ENCODE data around the gene SDHAF1.
A peak's percentile ranks its signal among the peaks of the same experiment; 100 is the strongest.
"Not testable (repeated sequence)": the region's sequence is repeated elsewhere in the genome, so short reads cannot be mapped to it uniquely, and the experiment has no call there.

Gene SDHAF1, protein sequence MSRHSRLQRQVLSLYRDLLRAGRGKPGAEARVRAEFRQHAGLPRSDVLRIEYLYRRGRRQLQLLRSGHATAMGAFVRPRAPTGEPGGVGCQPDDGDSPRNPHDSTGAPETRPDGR

DNA sequence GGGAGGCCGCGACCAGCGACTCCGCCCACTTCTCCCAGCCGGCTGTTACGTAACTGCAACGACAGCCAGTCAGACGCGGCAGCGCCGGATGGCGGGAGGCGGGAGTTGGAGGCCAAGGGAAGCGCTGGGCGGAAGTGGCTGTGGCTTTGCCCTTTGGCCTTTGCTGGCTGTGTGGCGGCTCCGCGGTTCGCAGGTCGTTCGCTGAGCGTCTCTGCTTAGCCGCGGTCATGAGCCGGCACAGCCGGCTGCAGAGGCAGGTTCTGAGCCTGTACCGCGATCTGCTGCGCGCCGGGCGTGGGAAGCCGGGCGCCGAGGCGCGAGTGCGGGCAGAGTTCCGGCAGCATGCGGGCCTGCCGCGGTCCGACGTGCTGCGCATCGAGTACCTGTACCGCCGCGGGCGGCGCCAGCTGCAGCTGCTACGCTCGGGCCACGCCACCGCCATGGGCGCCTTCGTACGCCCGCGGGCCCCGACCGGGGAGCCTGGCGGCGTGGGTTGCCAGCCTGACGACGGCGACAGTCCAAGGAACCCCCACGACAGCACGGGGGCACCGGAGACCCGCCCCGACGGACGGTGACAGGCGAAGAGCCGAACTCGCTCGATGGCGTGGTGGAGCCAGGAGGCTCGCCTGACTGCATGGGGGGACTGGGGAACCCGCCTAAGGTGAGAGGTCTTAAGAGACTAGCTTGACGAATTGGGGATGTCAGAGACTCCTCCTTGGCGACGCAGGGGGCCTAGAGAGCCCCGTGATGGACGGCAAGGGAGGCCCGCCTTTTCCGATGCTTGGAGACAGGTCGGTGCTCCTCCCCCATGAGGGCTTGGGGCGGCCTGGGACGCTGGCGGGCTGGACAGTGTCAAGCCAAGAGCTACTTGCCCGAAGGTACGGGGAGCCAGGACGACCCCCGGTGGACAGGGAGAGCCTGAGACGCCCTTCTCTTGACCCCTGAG lies at the start of gene SDHAF1:
Gene SDHAF1, plus strand, starts transcription at position 141 of the 946 bp plus-strand sequence. Its CDS starts 87 bp downstream, at position 228.
- H3K9me3 ChIP-seq (ENCODE audit: control insufficient read depth, insufficient read depth, low read length): no peaks in the 10 kb centered on the region
- peak within 1 kb of the TSS; percentile 71 for H3K27ac ChIP-seq (ENCODE audit: low read depth, low read length)
- peak within 1 kb of the TSS; percentile 84 for H3K4me3 ChIP-seq (ENCODE audit: low read depth, low read length)
- H3K27me3 ChIP-seq (ENCODE audit: control insufficient read depth, insufficient read depth, low read length): no peaks in the 10 kb centered on the region; the same call in 1 of the 2 replicates
- no peaks in the 10 kb centered on the region for H3K36me3 ChIP-seq (ENCODE audit: control insufficient read depth, insufficient read depth, low read length)
- peak within 1 kb of the TSS; percentile 58; the same call in 1 of the 2 replicates for H3K9ac ChIP-seq (ENCODE audit: low read depth, low read length)
- no peaks in the 10 kb centered on the region for H3K4me1 ChIP-seq (ENCODE audit: control insufficient read depth, insufficient read depth, low read length)

DNA sequence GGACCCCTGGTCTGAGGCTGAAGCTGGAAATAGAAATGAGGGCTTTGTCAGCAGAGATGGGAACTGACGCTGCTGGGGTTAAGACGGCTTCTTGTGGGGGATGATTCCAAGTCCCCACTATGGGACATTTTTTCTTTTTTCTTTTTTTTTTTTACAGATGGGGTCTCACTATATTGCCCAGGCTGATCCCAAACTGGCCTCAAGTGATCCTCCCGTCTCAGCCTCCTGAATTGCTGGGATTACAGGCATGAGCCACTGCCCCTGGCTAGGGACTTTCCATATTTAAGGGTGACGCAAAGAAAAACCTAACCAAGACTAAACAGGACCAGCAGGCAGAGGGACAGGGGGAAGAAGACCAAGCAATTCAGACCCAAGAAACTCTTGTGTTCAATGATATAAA lies 48.8 kb upstream of the SDHAF1 start:
- no peak overlapping the region for H3K4me3 ChIP-seq (ENCODE audit: low read depth, low read length)
- no peaks in the 10 kb centered on the region for H3K9me3 ChIP-seq (ENCODE audit: control insufficient read depth, insufficient read depth, low read length)
- H3K27me3 ChIP-seq (ENCODE audit: control insufficient read depth, insufficient read depth, low read length): no peaks in the 10 kb centered on the region

DNA sequence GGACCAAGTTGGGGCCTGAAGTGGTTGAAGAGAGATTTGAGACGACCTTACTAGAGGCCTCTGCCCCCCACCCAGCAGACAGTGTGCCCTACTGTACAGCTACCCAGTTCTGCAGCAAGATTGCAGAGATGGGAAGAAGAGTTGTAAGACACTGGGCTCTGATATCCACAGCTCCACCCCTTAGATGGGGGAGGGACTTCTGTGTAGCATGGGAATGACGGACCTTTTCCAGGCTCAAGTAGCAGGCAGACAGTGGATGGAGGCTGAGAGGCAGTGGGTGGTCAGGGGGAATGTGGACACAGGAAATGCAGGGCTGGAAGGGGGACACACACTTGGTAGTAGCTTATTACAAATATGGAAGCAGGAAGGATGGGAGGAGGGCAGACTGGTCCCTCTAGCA lies 45.9 kb upstream of the SDHAF1 start:
- H3K4me1 ChIP-seq (ENCODE audit: control insufficient read depth, insufficient read depth, low read length): no peaks in the 10 kb centered on the region
- H3K4me3 ChIP-seq (ENCODE audit: low read depth, low read length): no peak overlapping the region
- no peak overlapping the region for H3K27ac ChIP-seq (ENCODE audit: low read depth, low read length)
- H3K36me3 ChIP-seq (ENCODE audit: control insufficient read depth, insufficient read depth, low read length): no peaks in the 10 kb centered on the region
- no peak overlapping the region for H3K9ac ChIP-seq (ENCODE audit: low read depth, low read length)
- H3K9me3 ChIP-seq (ENCODE audit: control insufficient read depth, insufficient read depth, low read length): no peaks in the 10 kb centered on the region
- no peaks in the 10 kb centered on the region for H3K27me3 ChIP-seq (ENCODE audit: control insufficient read depth, insufficient read depth, low read length)

More for the DNA sequence above, 48.8 kb upstream of the SDHAF1 start:
- Histone ChIP-seq H3K36me3 (ENCODE audit: control insufficient read depth, insufficient read depth, low read length) (peaks cover 3% of the 10 kb centered on the region; the same call in 1 of the 2 replicates), H3K27ac (ENCODE audit: low read depth, low read length) (no peak overlapping the region), H3K4me1 (ENCODE audit: control insufficient read depth, insufficient read depth, low read length) (no peaks in the 10 kb centered on the region), H3K9ac (ENCODE audit: low read depth, low read length) (no peak overlapping the region)

DNA sequence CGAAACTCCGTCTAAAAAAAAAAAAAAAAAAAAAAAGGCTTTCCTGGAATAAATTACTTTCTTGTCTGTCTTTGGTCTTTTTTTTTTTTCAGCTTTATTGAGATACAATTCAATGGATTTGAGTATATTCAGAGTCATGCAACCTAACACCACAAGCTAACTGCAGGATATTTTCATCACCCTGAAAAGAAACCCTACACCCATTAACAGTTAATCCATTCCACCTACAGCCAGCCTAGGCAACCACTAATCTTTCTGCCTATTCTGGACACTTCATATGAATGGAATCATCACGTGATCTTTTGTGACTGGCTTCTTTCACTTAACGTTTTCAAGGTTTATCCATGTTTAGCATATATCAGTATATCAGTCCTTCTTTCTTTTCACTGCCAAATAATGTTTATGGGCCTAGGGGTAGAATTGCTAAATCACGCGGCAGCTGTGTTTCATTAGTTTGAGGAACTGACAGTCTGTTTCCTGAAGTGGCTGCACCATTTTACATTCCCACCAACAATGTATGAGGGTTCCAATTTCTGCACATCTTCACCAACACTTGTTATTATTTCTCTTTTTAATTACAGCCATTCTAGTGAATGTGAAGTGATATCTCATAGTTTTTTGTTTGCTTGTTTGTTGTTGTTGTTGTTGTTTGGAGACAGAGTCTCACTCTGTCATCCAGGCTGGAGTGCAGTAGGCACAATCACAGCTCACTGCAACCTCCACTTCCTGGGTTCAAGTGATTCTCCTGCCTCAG lies 38.9 kb upstream of the SDHAF1 start:
- Histone ChIP-seq H3K4me3 (ENCODE audit: low read depth, low read length) (no peak overlapping the region), H3K36me3 (ENCODE audit: control insufficient read depth, insufficient read depth, low read length) (no peaks in the 10 kb centered on the region), H3K27me3 (ENCODE audit: control insufficient read depth, insufficient read depth, low read length) (peaks cover 36% of the 10 kb centered on the region), H3K27ac (ENCODE audit: low read depth, low read length) (no peak overlapping the region), H3K4me1 (ENCODE audit: control insufficient read depth, insufficient read depth, low read length) (peaks cover 7% of the 10 kb centered on the region; the same call in 1 of the 2 replicates), H3K9me3 (ENCODE audit: control insufficient read depth, insufficient read depth, low read length) (no peaks in the 10 kb centered on the region), H3K9ac (ENCODE audit: low read depth, low read length) (no peak overlapping the region)

DNA sequence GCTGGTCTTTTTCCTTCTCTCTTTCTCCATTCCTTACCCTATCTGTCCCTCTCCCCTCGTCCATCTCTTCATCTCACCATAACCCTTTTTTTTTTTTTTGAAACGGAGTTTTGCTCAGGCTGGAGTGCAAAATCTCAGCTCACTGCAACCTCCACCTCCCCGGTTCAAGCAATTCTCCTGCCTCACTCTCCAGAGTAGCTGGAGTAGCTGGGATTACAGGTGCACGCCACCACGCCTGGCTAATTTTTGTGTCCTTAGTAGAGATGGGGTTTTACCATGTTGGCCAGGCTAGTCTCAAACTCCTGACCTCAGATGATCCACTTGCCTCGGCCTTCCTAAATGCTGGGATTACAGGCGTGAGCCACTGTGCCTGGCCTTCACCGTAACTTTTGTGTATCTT lies 37.6 kb upstream of the SDHAF1 start:
- H3K9me3 ChIP-seq (ENCODE audit: control insufficient read depth, insufficient read depth, low read length); H3K36me3 ChIP-seq (ENCODE audit: control insufficient read depth, insufficient read depth, low read length); H3K4me1 ChIP-seq (ENCODE audit: control insufficient read depth, insufficient read depth, low read length); H3K27ac ChIP-seq (ENCODE audit: low read depth, low read length); H3K4me3 ChIP-seq (ENCODE audit: low read depth, low read length); H3K9ac ChIP-seq (ENCODE audit: low read depth, low read length): not testable (repeated sequence)
- H3K27me3 ChIP-seq (ENCODE audit: control insufficient read depth, insufficient read depth, low read length): peaks cover 36% of the 10 kb centered on the region

DNA sequence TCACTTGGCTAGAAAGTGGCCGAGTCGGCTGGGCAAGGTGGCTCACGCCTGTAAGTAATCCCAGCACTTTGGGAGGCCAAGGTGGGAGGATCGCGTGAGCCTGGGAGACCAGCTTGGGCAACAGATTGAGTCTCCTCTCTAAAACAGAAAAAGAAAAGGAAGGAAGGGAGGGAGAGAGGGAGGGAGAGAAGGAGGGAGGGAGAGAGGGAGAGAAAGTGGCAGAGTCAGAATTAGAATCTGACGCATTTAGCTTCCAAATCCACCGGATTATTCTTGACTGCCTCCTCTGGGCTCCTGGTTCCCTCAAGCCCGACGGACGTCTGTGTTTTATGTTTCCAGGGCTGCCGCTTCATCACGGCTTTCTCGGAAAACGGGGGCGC lies 36.3 kb upstream of the SDHAF1 start:
- no peaks in the 10 kb centered on the region for H3K36me3 ChIP-seq (ENCODE audit: control insufficient read depth, insufficient read depth, low read length)
- no peaks in the 10 kb centered on the region for H3K9me3 ChIP-seq (ENCODE audit: control insufficient read depth, insufficient read depth, low read length)
- no peak overlapping the region for H3K9ac ChIP-seq (ENCODE audit: low read depth, low read length)
- peak overlapping the region; percentile 52 for H3K4me3 ChIP-seq (ENCODE audit: low read depth, low read length)
- H3K27me3 ChIP-seq (ENCODE audit: control insufficient read depth, insufficient read depth, low read length): peaks cover 36% of the 10 kb centered on the region
- no peak overlapping the region for H3K27ac ChIP-seq (ENCODE audit: low read depth, low read length)
- peaks cover 7% of the 10 kb centered on the region; the same call in 1 of the 2 replicates for H3K4me1 ChIP-seq (ENCODE audit: control insufficient read depth, insufficient read depth, low read length)

DNA sequence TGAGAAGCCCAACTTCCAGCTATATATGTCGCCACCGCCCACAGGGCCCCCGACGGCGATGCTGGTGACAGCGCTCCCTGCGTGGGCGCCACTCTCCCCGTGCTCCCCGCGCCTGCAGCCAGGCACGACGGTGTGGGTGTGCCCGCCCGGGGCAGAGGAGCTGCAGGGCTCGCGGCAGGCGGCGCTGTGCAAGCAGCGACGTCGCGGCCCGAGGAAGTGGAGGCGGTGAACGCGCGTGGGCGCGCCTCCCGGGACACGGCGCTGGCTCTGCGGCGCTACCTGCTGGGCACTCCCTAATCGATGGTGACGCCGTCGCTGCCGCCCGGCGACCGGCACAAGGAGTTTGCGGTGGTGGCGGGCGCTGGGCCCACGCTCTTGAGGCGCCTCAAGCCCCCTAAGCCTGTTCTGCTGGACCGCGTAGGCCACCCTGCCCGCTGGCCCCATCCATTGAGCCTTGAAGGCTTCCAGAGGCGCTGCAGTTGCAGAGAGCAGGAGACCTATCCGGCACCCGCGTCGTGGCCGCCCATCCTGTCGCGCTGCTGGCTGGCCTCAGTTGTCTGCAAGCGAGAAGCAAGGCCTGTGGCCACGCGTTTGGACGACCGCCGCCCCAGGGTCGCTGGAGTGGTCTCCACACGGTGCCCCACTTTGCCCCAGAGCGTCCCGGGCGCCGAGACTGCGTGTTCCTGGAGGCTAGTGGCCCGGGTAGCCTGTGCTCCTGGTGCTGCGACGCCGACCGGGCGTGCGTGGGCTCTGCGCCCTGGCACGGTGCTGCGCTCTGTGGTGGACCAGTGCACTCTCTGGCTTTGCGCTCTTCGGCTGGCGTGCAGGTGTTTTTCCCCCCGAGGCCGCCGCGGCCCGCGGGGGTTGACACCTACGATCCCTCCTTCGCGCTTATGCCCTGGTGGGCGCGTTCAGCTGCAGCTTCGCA lies 35.7 kb upstream of the SDHAF1 start:
- Histone ChIP-seq H3K36me3 (ENCODE audit: control insufficient read depth, insufficient read depth, low read length) (no peaks in the 10 kb centered on the region), H3K4me3 (ENCODE audit: low read depth, low read length) (peak overlapping the region; percentile 52), H3K9me3 (ENCODE audit: control insufficient read depth, insufficient read depth, low read length) (no peaks in the 10 kb centered on the region), H3K4me1 (ENCODE audit: control insufficient read depth, insufficient read depth, low read length) (peaks cover 7% of the 10 kb centered on the region; the same call in 1 of the 2 replicates), H3K27me3 (ENCODE audit: control insufficient read depth, insufficient read depth, low read length) (peaks cover 36% of the 10 kb centered on the region), H3K9ac (ENCODE audit: low read depth, low read length) (no peak overlapping the region), H3K27ac (ENCODE audit: low read depth, low read length) (no peak overlapping the region)

DNA sequence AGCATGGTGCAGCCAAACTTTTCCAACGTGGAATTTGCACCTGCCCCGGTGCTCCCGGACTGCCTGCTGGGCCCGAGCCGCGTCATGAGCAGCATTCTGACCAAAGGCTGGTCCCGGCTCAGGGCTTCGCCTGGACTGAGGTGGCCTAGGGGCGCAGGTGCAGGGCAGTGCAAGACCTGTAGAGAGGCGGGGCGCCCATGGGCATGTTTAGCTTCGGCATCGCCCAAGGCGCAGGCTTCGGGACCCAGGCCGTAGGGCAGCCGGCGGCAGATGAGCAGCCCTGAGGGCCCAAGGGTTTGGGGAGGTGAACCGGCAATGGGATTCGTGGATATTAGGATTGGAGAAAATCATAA lies 35.0 kb upstream of the SDHAF1 start:
- H3K4me1 ChIP-seq (ENCODE audit: control insufficient read depth, insufficient read depth, low read length): peaks cover 7% of the 10 kb centered on the region; the same call in 1 of the 2 replicates
- H3K9me3 ChIP-seq (ENCODE audit: control insufficient read depth, insufficient read depth, low read length): no peaks in the 10 kb centered on the region
- H3K27ac ChIP-seq (ENCODE audit: low read depth, low read length): no peak overlapping the region
- peak overlapping the region; percentile 52; the same call in 1 of the 2 replicates for H3K4me3 ChIP-seq (ENCODE audit: low read depth, low read length)
- H3K27me3 ChIP-seq (ENCODE audit: control insufficient read depth, insufficient read depth, low read length): peaks cover 36% of the 10 kb centered on the region
- H3K9ac ChIP-seq (ENCODE audit: low read depth, low read length): no peak overlapping the region
- no peaks in the 10 kb centered on the region for H3K36me3 ChIP-seq (ENCODE audit: control insufficient read depth, insufficient read depth, low read length)

DNA sequence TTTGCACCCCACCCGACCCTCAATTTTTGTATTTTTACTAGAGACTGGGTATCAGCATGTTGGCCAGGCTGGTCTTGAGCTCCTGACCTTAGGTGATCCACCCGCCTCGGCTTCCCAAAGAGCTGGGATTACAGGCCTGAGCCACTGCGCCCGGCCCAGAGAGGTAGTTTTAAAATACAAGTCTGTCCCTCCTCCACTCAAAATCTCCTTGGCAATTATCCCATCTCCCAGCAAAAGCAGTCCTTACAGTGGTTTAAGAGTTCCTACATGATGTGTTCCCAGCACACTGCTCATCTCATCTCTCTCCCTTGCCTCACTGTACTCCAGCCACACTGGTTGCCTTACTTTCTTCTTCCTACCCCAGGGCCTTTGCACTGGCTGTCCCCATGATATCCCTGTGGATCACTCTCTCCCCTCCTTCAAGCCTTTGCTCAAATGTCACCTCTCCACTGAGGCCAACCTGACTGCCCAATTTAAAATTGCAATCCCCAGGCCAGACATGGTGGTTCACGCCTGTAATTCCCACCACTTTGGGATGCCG lies 34.5 kb upstream of the SDHAF1 start:
- Histone ChIP-seq H3K27ac (ENCODE audit: low read depth, low read length) (no peak overlapping the region), H3K9ac (ENCODE audit: low read depth, low read length) (no peak overlapping the region), H3K4me3 (ENCODE audit: low read depth, low read length) (no peak overlapping the region), H3K9me3 (ENCODE audit: control insufficient read depth, insufficient read depth, low read length) (no peaks in the 10 kb centered on the region), H3K27me3 (ENCODE audit: control insufficient read depth, insufficient read depth, low read length) (peaks cover 36% of the 10 kb centered on the region), H3K36me3 (ENCODE audit: control insufficient read depth, insufficient read depth, low read length) (no peaks in the 10 kb centered on the region), H3K4me1 (ENCODE audit: control insufficient read depth, insufficient read depth, low read length) (peaks cover 7% of the 10 kb centered on the region; the same call in 1 of the 2 replicates)

DNA sequence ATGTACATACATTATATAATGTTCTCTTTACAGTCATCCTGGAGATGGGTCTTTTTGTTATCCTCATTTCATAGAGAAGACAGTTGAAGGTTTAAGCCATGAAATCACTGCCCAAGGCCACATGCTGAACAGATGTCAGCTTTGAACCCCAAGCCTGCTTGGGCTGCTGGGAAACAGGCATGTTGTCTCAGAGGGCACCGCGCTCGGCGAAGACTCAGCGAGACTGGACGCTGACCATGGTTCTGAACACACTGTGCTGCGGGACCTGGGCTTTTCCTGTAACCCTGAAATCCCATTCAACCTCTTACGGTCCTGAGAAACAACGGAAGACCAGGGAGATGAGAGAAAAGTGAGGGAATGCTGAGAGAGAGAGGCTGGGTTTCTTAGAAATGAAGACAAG lies 31.5 kb upstream of the SDHAF1 start:
- Histone ChIP-seq H3K27me3 (ENCODE audit: control insufficient read depth, insufficient read depth, low read length) (peaks cover 26% of the 10 kb centered on the region), H3K4me3 (ENCODE audit: low read depth, low read length) (no peak overlapping the region), H3K36me3 (ENCODE audit: control insufficient read depth, insufficient read depth, low read length) (no peaks in the 10 kb centered on the region), H3K27ac (ENCODE audit: low read depth, low read length) (no peak overlapping the region), H3K9me3 (ENCODE audit: control insufficient read depth, insufficient read depth, low read length) (no peaks in the 10 kb centered on the region), H3K9ac (ENCODE audit: low read depth, low read length) (no peak overlapping the region), H3K4me1 (ENCODE audit: control insufficient read depth, insufficient read depth, low read length) (peaks cover 7% of the 10 kb centered on the region; the same call in 1 of the 2 replicates)
